ENCODE measurements around the gene KIFC3.

GRCh38 chr16:57774705-57775285 is 27.5 kb downstream of the KIFC3 start:
- TF ChIP-seq HOMEZ (CRISPR knock-in tag; IDR thresholded peaks at IDR 0.05; ENCODE audit: low read depth) = no peak
- TF ChIP-seq CREM (IDR thresholded peaks at IDR 0.05) = no peak
- no peak for TF ChIP-seq CREM (CRISPR knock-in tag; IDR thresholded peaks at IDR 0.05)
- TF ChIP-seq POLR2A (IDR thresholded peaks at IDR 0.05; ENCODE audit: insufficient read depth in 1 of 2, low read depth in 2 of 2, low read length in 2 of 2) = no peak
- TF ChIP-seq ZBTB10 (CRISPR knock-in tag; IDR thresholded peaks at IDR 0.05; ENCODE audit: borderline replicate concordance) = no peak
- TF ChIP-seq RAD51 (IDR thresholded peaks at IDR 0.05; ENCODE audit: borderline replicate concordance) = no peak
- TF ChIP-seq SRF (IDR thresholded peaks at IDR 0.05; ENCODE audit: low read depth, low read length) = no peak
- no peak for TF ChIP-seq ZBTB4 (CRISPR knock-in tag; IDR thresholded peaks at IDR 0.05; ENCODE audit: borderline replicate concordance)

Data from HepG2 (cell line).